DMS153 treated with DMSO at 0.1 percent for 48 hours (cell line): Measurements from ENCODE around the gene SPACA4.

Experiments
- DNase-seq: peaks from one replicate; lab custom pipeline; 2025; ENCODE audit not compliant: unreplicated experiment; lab: John Stamatoyannopoulos, UW

Gene SPACA4

GRCh38 chr19:48596679-48597465 is 9.7 kb upstream of the SPACA4 start:
- DNase-seq, result no peak

- no peak for DNase-seq
Measured at GRCh38 chr19:48598996-48599700, 7.4 kb upstream of the SPACA4 start.

- DNase-seq, result no peak
Measured at GRCh38 chr19:48600679-48601417, 5.7 kb upstream of the SPACA4 start.

GRCh38 chr19:48603001-48603400 is 3.5 kb upstream of the SPACA4 start:
- DNase-seq, result no peak

- DNase-seq, result no peak
Measured at GRCh38 chr19:48603449-48603848, 3.1 kb upstream of the SPACA4 start.

- DNase-seq, result no peak
Measured at GRCh38 chr19:48603850-48604249, 2.7 kb upstream of the SPACA4 start.

GRCh38 chr19:48607359-48607755 is 815 bp downstream of the SPACA4 start:
- no peak for DNase-seq

GRCh38 chr19:48608798-48609263 is 2.3 kb downstream of the SPACA4 start:
- DNase-seq, result no peak

- no peak for DNase-seq
Measured at GRCh38 chr19:48609571-48610108, 3.1 kb downstream of the SPACA4 start.

GRCh38 chr19:48611872-48612271 is 5.3 kb downstream of the SPACA4 start:
- no peak for DNase-seq

GRCh38 chr19:48613024-48613851 is 6.7 kb downstream of the SPACA4 start:
- no peak for DNase-seq

- DNase-seq, result no peak
Measured at GRCh38 chr19:48613852-48614435, 7.4 kb downstream of the SPACA4 start.

- DNase-seq, result peak; percentile 82
Measured at GRCh38 chr19:48614436-48615230, 8.1 kb downstream of the SPACA4 start, which contains the start of gene FAM83E. TSS of gene FAM83E (minus strand) at chr19:48615076. CDS start at chr19:48613372, 1,704 bp downstream.

GRCh38 chr19:48615231-48616040 is 8.9 kb downstream of the SPACA4 start:
- no peak for DNase-seq

GRCh38 chr19:48616041-48616436 is 9.5 kb downstream of the SPACA4 start:
- DNase-seq, result no peak

- DNase-seq, result no peak
Measured at GRCh38 chr19:48616491-48617056, 10.0 kb downstream of the SPACA4 start.

GRCh38 chr19:48617146-48617937 is 10.8 kb downstream of the SPACA4 start:
- DNase-seq, result no peak
